HepG2 (cell line): ENCODE data around the gene ITM2B. TPM values are rescaled to one million over a fixed set of nuclear protein-coding genes. Genes with fewer than 3 reads are reported as not detected.
A peak's percentile ranks its signal among the peaks of the same experiment; 100 is the strongest.

Experiments
- DPF2 ChIP-seq: sonication (generic); formaldehyde crosslinking; IDR thresholded peaks from 2 replicates; pipeline ENCODE4 v1.4.0; 2020; ENCODE audit warnings: mild to moderate bottlenecking, low read depth, missing genetic modification reagents, borderline replicate concordance
- EZH2 ChIP-seq: conservative IDR thresholded peaks from 2 replicates; pipeline ENCODE4 v1.6.1; 2012; ENCODE audit warnings: mild to moderate bottlenecking, low read depth, low read length, moderate library complexity
- ISL2 ChIP-seq: sonication (generic); formaldehyde crosslinking; IDR thresholded peaks from 2 replicates; pipeline ENCODE4 v1.5.0; 2020; ENCODE audit warnings: missing genetic modification reagents
- KDM3A ChIP-seq: IDR thresholded peaks from 2 replicates; pipeline ENCODE4 v1.6.1; 2018; ENCODE audit warnings: low read depth, missing compliant biosample characterization
- NCOA2 ChIP-seq: sonication (generic); formaldehyde crosslinking; IDR thresholded peaks from 2 replicates; pipeline ENCODE4 v1.8.0; 2022; ENCODE audit warnings: inconsistent platforms
- RBM39 ChIP-seq: fragments of 200-400 bp; formaldehyde crosslinking; IDR thresholded peaks from one replicate; pipeline ENCODE4 v1.6.1; 2018; ENCODE audit warnings: antibody characterized with exemption, mild to moderate bottlenecking, low read depth, low read length; ENCODE audit not compliant: poor library complexity, severe bottlenecking
- SMYD3 ChIP-seq: sonication (generic); formaldehyde crosslinking; IDR thresholded peaks from 2 replicates; pipeline ENCODE4 v1.8.1; 2023; ENCODE audit warnings: mild to moderate bottlenecking, missing genetic modification reagents
- SSRP1 ChIP-seq: IDR thresholded peaks from 2 replicates; pipeline ENCODE4 v1.6.1; 2016; ENCODE audit warnings: control low read depth
- ZKSCAN1 ChIP-seq: fragments of 150-350 bp; IDR thresholded peaks from 2 replicates; pipeline ENCODE4 v1.6.1; 2014; ENCODE audit warnings: low read length
- ZNF224 ChIP-seq: sonication (generic); formaldehyde crosslinking; IDR thresholded peaks from 2 replicates; pipeline ENCODE4 v1.5.0; 2020; ENCODE audit warnings: mild to moderate bottlenecking, missing genetic modification reagents
- ZNF329 ChIP-seq: sonication (generic); formaldehyde crosslinking; IDR thresholded peaks from 2 replicates; pipeline ENCODE4 v1.9.0; 2021; ENCODE audit warnings: low read depth, mild to moderate bottlenecking, missing genetic modification reagents
- ZNF567 ChIP-seq: sonication (generic); formaldehyde crosslinking; IDR thresholded peaks from 2 replicates; pipeline ENCODE4 v1.8.1; 2023; ENCODE audit warnings: mild to moderate bottlenecking, missing genetic modification reagents, borderline replicate concordance
- polyA plus RNA-seq, 8 experiments: library from polyadenylated mRNA; depleted of rRNA in 3 of 8; stranded (reverse) in 7 of 8; unstranded in 1 of 8; fragments of >200 nt; fragmentation: Illumina TruSeq in 4 of 8; extraction: Trizol in 4 of 8; gene quantifications; 2 replicates each; pipeline versions ENCODE4 v1.2.1 to v1.2.3, GENCODE V29; 2011 to 2016; ENCODE audit warnings: low read depth in 4 of 8, missing spikeins in 1 of 8, mixed read lengths in 1 of 8; ENCODE audit not compliant: insufficient read depth in 1 of 8
- total RNA-seq, 5 experiments: library from RNA; depleted of rRNA; stranded (reverse); fragments of >200 nt; fragmentation: Illumina TruSeq; extraction: Trizol; gene quantifications; 2 replicates each; pipeline ENCODE4 v1.2.3, GENCODE V29; 2016; ENCODE audit warnings: low read depth in 1 of 5
- TF ChIP-seq, protein P1 (sequence below): IDR thresholded peaks from 2 replicates; pipeline ENCODE4 v1.6.1; 2016; ENCODE audit warnings: mild to moderate bottlenecking
- TF ChIP-seq, protein P2 (sequence below): sonication (generic); formaldehyde crosslinking; IDR thresholded peaks from 2 replicates; pipeline ENCODE4 v1.4.0; 2020; ENCODE audit warnings: missing genetic modification reagents; ENCODE audit errors: not compliant biosample characterization
- TF ChIP-seq, protein P3 (sequence below): sonication (generic); formaldehyde crosslinking; IDR thresholded peaks from 2 replicates; pipeline ENCODE4 v1.4.0; 2020; ENCODE audit warnings: missing genetic modification reagents
- TF ChIP-seq, protein P4 (sequence below): sonication (generic); formaldehyde crosslinking; IDR thresholded peaks from 2 replicates; pipeline ENCODE4 v1.4.0; 2020; ENCODE audit warnings: missing genetic modification reagents, borderline replicate concordance
- TF ChIP-seq, protein P5 (sequence below): sonication (generic); formaldehyde crosslinking; IDR thresholded peaks from 2 replicates; pipeline ENCODE4 v1.5.0; 2020; ENCODE audit warnings: mild to moderate bottlenecking, missing genetic modification reagents
- TF ChIP-seq, protein P6 (sequence below): IDR thresholded peaks from 2 replicates; pipeline ENCODE4 v1.6.1; 2016; ENCODE audit warnings: missing compliant biosample characterization, missing genetic modification reagents, borderline replicate concordance

Gene ITM2B
- total and polyA plus RNA-seq, 2 of the 13 experiments (the other 11 are each of a cell fraction or from before 2014, with no cell fraction given) = 158 to 373 TPM

DNA sequence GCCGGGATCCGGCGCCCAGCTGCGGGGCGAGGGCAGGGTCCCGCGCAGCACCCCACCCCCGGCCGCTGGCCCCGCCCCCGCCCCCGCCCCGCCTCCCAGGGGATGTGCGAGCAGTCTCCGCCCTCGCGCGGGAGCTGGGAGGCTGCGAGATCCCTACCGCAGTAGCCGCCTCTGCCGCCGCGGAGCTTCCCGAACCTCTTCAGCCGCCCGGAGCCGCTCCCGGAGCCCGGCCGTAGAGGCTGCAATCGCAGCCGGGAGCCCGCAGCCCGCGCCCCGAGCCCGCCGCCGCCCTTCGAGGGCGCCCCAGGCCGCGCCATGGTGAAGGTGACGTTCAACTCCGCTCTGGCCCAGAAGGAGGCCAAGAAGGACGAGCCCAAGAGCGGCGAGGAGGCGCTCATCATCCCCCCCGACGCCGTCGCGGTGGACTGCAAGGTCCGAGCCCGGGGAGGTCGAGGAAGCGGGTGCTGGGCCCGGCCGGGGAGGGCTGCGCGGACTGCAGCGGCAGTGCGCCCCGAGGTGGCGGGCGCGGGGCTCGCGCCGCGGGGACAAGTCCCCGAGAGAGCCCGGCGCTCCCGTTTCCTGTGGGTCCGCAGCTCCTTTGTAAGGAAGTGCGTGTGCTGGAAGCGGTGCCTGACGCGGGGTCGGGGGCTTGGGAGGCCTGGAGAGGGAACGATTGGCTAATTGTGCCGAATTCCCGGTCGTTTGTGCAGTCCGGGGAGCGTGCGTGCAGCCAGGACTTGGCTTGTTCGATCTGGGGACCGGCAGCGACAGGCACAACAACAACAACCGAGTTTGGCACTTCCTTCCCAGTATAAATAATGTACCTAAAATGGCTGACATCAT lies at the start of gene ITM2B (continued):
- TF ChIP-seq, protein P1, sequence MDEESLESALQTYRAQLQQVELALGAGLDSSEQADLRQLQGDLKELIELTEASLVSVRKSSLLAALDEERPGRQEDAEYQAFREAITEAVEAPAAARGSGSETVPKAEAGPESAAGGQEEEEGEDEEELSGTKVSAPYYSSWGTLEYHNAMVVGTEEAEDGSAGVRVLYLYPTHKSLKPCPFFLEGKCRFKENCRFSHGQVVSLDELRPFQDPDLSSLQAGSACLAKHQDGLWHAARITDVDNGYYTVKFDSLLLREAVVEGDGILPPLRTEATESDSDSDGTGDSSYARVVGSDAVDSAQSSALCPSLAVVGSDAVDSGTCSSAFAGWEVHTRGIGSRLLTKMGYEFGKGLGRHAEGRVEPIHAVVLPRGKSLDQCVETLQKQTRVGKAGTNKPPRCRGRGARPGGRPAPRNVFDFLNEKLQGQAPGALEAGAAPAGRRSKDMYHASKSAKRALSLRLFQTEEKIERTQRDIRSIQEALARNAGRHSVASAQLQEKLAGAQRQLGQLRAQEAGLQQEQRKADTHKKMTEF = 0 out of 2 replicates have a peak, but pooled peaks have one; percentile 5
- TF ChIP-seq ZNF567 (no peak), DPF2 (CRISPR knock-in tag) (no peak), KDM3A (CRISPR knock-in tag) (no peak), ZKSCAN1 (no peak), NCOA2 (CRISPR knock-in tag) (no peak), ZNF329 (CRISPR knock-in tag) (no peak), ISL2 (CRISPR knock-in tag) (no peak), RBM39 (no peak), SSRP1 (CRISPR knock-in tag) (no peak), SMYD3 (CRISPR knock-in tag) (peak; percentile 42; the same call in 1 of the 2 replicates), ZNF224 (no peak), EZH2 (no peak)
- TF ChIP-seq, protein P2, sequence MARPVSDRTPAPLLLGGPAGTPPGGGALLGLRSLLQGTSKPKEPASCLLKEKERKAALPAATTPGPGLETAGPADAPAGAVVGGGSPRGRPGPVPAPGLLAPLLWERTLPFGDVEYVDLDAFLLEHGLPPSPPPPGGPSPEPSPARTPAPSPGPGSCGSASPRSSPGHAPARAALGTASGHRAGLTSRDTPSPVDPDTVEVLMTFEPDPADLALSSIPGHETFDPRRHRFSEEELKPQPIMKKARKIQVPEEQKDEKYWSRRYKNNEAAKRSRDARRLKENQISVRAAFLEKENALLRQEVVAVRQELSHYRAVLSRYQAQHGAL (CRISPR knock-in tag) = peak; percentile 45
- TF ChIP-seq, protein P3, sequence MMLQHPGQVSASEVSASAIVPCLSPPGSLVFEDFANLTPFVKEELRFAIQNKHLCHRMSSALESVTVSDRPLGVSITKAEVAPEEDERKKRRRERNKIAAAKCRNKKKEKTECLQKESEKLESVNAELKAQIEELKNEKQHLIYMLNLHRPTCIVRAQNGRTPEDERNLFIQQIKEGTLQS = no peak
- TF ChIP-seq, protein P4, sequence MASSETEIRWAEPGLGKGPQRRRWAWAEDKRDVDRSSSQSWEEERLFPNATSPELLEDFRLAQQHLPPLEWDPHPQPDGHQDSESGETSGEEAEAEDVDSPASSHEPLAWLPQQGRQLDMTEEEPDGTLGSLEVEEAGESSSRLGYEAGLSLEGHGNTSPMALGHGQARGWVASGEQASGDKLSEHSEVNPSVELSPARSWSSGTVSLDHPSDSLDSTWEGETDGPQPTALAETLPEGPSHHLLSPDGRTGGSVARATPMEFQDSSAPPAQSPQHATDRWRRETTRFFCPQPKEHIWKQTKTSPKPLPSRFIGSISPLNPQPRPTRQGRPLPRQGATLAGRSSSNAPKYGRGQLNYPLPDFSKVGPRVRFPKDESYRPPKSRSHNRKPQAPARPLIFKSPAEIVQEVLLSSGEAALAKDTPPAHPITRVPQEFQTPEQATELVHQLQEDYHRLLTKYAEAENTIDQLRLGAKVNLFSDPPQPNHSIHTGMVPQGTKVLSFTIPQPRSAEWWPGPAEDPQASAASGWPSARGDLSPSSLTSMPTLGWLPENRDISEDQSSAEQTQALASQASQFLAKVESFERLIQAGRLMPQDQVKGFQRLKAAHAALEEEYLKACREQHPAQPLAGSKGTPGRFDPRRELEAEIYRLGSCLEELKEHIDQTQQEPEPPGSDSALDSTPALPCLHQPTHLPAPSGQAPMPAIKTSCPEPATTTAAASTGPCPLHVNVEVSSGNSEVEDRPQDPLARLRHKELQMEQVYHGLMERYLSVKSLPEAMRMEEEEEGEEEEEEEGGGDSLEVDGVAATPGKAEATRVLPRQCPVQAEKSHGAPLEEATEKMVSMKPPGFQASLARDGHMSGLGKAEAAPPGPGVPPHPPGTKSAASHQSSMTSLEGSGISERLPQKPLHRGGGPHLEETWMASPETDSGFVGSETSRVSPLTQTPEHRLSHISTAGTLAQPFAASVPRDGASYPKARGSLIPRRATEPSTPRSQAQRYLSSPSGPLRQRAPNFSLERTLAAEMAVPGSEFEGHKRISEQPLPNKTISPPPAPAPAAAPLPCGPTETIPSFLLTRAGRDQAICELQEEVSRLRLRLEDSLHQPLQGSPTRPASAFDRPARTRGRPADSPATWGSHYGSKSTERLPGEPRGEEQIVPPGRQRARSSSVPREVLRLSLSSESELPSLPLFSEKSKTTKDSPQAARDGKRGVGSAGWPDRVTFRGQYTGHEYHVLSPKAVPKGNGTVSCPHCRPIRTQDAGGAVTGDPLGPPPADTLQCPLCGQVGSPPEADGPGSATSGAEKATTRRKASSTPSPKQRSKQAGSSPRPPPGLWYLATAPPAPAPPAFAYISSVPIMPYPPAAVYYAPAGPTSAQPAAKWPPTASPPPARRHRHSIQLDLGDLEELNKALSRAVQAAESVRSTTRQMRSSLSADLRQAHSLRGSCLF (CRISPR knock-in tag) = no peak
- TF ChIP-seq, protein P5, sequence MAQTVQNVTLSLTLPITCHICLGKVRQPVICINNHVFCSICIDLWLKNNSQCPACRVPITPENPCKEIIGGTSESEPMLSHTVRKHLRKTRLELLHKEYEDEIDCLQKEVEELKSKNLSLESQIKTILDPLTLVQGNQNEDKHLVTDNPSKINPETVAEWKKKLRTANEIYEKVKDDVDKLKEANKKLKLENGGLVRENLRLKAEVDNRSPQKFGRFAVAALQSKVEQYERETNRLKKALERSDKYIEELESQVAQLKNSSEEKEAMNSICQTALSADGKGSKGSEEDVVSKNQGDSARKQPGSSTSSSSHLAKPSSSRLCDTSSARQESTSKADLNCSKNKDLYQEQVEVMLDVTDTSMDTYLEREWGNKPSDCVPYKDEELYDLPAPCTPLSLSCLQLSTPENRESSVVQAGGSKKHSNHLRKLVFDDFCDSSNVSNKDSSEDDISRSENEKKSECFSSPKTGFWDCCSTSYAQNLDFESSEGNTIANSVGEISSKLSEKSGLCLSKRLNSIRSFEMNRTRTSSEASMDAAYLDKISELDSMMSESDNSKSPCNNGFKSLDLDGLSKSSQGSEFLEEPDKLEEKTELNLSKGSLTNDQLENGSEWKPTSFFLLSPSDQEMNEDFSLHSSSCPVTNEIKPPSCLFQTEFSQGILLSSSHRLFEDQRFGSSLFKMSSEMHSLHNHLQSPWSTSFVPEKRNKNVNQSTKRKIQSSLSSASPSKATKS = no peak
- TF ChIP-seq, protein P6, sequence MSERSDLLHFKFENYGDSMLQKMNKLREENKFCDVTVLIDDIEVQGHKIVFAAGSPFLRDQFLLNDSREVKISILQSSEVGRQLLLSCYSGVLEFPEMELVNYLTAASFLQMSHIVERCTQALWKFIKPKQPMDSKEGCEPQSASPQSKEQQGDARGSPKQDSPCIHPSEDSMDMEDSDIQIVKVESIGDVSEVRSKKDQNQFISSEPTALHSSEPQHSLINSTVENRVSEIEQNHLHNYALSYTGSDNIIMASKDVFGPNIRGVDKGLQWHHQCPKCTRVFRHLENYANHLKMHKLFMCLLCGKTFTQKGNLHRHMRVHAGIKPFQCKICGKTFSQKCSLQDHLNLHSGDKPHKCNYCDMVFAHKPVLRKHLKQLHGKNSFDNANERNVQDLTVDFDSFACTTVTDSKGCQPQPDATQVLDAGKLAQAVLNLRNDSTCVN (CRISPR knock-in tag) = no peak
